Right atrium auricular region (tissue), 2 donors: Measurements from ENCODE around the gene VILL. TPM values are rescaled to one million over a fixed set of nuclear protein-coding genes. Genes with fewer than 3 reads are reported as not detected.
"Not testable (repeated sequence)": the region's sequence is repeated elsewhere in the genome, so short reads cannot be mapped to it uniquely, and the experiment has no call there.

Experiments
- DNase-seq: peaks from one replicate; pipeline ENCODE4 v3.0.0-alpha.2; 2019; ENCODE audit warnings: low spot score
- H3K27ac ChIP-seq, 2 donors: fragments of 200-600 bp; sonication (generic); 1 replicate in 1 of 2; 2 replicates in 1 of 2; pipeline ENCODE4 v1.5.1; 2016 to 2019
- H3K27me3 ChIP-seq, 2 donors: fragments of 200-600 bp; sonication (generic); one replicate each; pipeline versions ENCODE4 v1.5.1 to v1.6.0; 2017 to 2019
- H3K36me3 ChIP-seq: fragments of 200-600 bp; sonication (generic); one replicate; pipeline ENCODE4 v1.5.1; 2016
- H3K4me1 ChIP-seq, 2 donors: fragments of 200-600 bp; sonication (generic); one replicate each; pipeline versions ENCODE4 v1.5.1 to v1.6.0; 2017 to 2019
- H3K4me3 ChIP-seq, 2 donors: fragments of 200-600 bp; sonication (generic); 1 replicate in 1 of 2; 2 replicates in 1 of 2; pipeline ENCODE4 v1.5.1; 2017 to 2019; ENCODE audit warnings: mild to moderate bottlenecking in 1 of 2, moderate library complexity in 1 of 2
- H3K9me3 ChIP-seq, 2 donors: fragments of 200-600 bp; sonication (generic); one replicate each; pipeline ENCODE4 v1.5.1; 2019
- CTCF ChIP-seq, 2 donors: fragments of 200-600 bp; sonication (generic); IDR thresholded peaks; one replicate each; pipeline ENCODE4 v1.5.1; 2019; ENCODE audit warnings: antibody characterized with exemption in 2 of 2
- microRNA-seq, 2 donors: library from miRNA; unstranded; fragments of <30 nt; microRNA quantifications; one replicate each; pipeline ENCODE4, GENCODE V29; 2016 to 2017; ENCODE audit warnings: borderline number of aligned reads in 2 of 2, borderline replicate concordance in 1 of 2
- total RNA-seq, 2 donors: library from RNA; depleted of rRNA; stranded (reverse); fragments of >200 nt; gene quantifications; one replicate each; pipeline ENCODE4 v1.1.0, GENCODE V29; 2016

Gene VILL
- total RNA-seq, 2 donors from 2014 or later = 4.2 to 12.2 TPM

DNA sequence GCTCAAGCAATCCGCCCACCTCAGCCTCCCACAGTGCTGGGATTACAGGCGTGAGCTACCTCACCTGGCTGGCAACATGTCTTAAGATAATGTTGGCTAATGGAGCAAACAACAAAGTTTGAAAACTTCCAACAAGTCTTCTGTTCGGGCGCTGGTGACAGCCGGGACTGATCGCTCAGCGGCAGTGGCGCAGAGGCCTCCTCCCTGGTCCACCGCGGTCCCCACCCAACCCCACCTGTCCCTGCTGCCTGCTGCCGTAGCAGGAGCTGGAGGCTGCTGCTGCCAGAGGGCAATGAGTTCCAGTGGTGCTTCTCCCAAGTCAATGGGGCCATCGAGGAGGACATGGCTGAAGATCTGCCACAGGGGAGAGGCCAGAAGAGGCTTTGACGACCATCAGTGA, 60.5 kb downstream of the VILL start:
- no peak for TF ChIP-seq CTCF (IDR thresholded peaks at IDR 0.05)
- Histone ChIP-seq H3K27ac (no peak overlapping the region), H3K4me3 (no peak overlapping the region), H3K9me3 (no peaks in the 10 kb centered on the region), H3K36me3 (no peaks in the 10 kb centered on the region), H3K27me3 (no peaks in the 10 kb centered on the region), H3K4me1 (peaks cover 0 to 10% of the 10 kb centered on the region in 2 donors)
- no peak for DNase-seq

- DNase-seq, H3K9me3 ChIP-seq, H3K27ac ChIP-seq, H3K4me3 ChIP-seq, H3K27me3 ChIP-seq, H3K36me3 ChIP-seq, H3K4me1 ChIP-seq: not testable (repeated sequence)
Measured at GRCh38 chr3:38053286-38053685, 62.7 kb downstream of the VILL start.

DNA sequence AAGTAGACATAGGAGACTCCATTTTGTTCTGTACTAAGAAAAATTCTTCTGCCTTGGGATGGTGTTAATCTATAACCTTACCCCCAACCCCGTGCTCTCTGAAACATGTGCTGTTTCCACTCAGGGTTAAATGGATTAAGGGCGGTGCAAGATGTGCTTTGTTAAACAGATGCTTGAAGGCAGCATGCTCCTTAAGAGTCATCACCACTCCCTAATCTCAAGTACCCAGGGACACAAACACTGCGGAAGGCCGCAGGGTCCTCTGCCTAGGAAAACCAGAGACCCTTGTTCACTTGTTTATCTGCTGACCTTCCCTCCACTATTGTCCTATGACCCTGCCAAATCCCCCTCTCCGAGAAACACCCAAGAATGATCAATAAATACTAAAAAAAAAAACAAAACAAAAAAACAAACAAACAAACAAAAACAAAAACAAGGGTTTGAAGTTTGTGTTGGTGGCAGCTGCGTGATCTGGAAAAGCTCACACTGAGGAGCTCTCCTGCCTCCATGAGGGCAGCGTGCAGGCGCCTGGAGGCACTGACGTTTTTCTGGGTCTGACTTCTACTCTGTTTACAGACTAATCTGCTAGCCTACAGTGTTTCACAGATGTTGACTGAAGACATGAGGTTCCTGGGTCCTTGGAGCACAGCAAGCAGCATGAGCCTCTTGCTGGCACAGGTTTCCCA, 63.4 kb downstream of the VILL start:
- not testable (repeated sequence) for H3K4me1 ChIP-seq, H3K36me3 ChIP-seq, H3K27me3 ChIP-seq, H3K27ac ChIP-seq, H3K9me3 ChIP-seq, DNase-seq, H3K4me3 ChIP-seq

- no peaks in the 10 kb centered on the region for H3K36me3 ChIP-seq
- no peak for TF ChIP-seq CTCF (IDR thresholded peaks at IDR 0.05)
- H3K27ac ChIP-seq = no peak overlapping the region
Measured at GRCh38 chr3:38054499-38055001, 64.0 kb downstream of the VILL start.

More at GRCh38 chr3:38054499-38055001, 64.0 kb downstream of the VILL start:
- no peak overlapping the region for H3K4me3 ChIP-seq
- no peaks in the 10 kb centered on the region for H3K9me3 ChIP-seq
- H3K4me1 ChIP-seq = peaks cover 0 to 6% of the 10 kb centered on the region in 2 donors
- no peak for DNase-seq
- no peaks in the 10 kb centered on the region for H3K27me3 ChIP-seq

Small RNA genes lying within 50 kb of the gene (microRNA-seq; reads per million reads assigned to microRNA genes)
- 23.3 to 38.2 reads per million in 2 donors for gene MIR26A1

Other genes starting within 250 kb of the VILL start
- 10 to 100 TPM; 35.1 to 58.4 TPM for gene CTDSPL, start 128.9 kb upstream of the VILL start, total RNA-seq
- 10 to 100 TPM in 1 of 2 donors, 1 to 10 TPM in 1; 8.7 to 15.5 TPM for gene PLCD1, start 38.9 kb downstream of the VILL start, total RNA-seq
- under 1 TPM; 0.22 to 0.35 TPM for gene DLEC1, start 48.4 kb downstream of the VILL start, total RNA-seq
- 10 to 100 TPM; 50.9 to 74.0 TPM for gene ACAA1, start 146.3 kb downstream of the VILL start, total RNA-seq
- gene MYD88, start 147.9 kb downstream of the VILL start, total RNA-seq = 10 to 100 TPM in 1 of 2 donors, 1 to 10 TPM in 1; 7.1 to 14.3 TPM
- gene OXSR1, start 174.8 kb downstream of the VILL start, total RNA-seq = 10 to 100 TPM; 25.8 to 27.2 TPM